ENCODE measurements around the gene CST5. TPM values are rescaled to one million over a fixed set of nuclear protein-coding genes. Genes with fewer than 3 reads are reported as not detected.

Gene CST5
- total and polyA plus RNA-seq, 10 of the 15 experiments (the other 5 are each of a cell fraction or from before 2014, with no cell fraction given), result not detected

DNA sequence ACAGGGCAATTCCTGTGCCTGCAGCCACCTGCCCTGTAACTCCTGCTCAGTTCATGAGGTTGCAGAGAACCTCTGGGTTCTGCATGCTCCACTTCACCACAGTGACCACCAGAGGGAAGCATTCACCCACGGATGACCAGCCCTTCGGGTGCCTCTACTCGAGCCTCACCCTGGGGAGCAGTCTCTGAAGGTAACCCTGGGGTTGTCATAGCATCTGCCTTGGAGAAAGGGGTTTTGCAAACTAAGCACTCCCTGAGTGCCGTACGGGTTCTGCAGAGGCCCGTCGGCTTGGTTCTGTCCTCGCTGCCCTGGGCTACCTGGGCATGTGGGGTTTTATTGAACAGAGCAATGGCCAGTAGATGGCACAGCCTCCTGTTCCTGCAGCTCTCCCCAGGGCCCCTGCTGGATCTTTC lies 10.2 kb upstream of the CST5 start:
- CTCF ChIA-PET, result interaction anchor here (1.2 kb wide), 1 partner anchor 107 kb away, joined by 3 read pairs; no protein-coding TSS in a partner anchor
- no TSS peak for BruUV-seq (replicated peaks)
- no peaks in the 10 kb centered on the region for H3K4me1 ChIP-seq (ENCODE audit: control insufficient read depth, insufficient read depth, low read length)
- no peaks in the 10 kb centered on the region for H4K20me1 ChIP-seq (ENCODE audit: control insufficient read depth, insufficient read depth)
- WGBS (ENCODE audit: insufficient coverage, insufficient replicate concordance, low lambda C conversion rate, missing lambda C conversion rate), result 12% methylated on average over 8 of the region's 8 CpGs
- no peak overlapping the region for H3K4me3 ChIP-seq
- DNase-seq (ENCODE audit: low read depth, low spot score), result no peak
- SMC1A ChIA-PET (ENCODE audit: uncharacterized antibody, unreplicated experiment), result no interaction called here
- RAD21 ChIA-PET (ENCODE audit: unreplicated experiment), result no interaction called here
- peak; percentile 52 for FAIRE-seq
- H3K9me3 ChIP-seq (replicated peaks; ENCODE audit: control insufficient read depth, insufficient read depth, low read length), result no peaks in the 10 kb centered on the region
- H2AFZ ChIP-seq (ENCODE audit: control insufficient read depth, low read depth, low read length), result no peak overlapping the region
- no peaks in the 10 kb centered on the region for H3K36me3 ChIP-seq (ENCODE audit: control insufficient read depth in 2 of 2, insufficient read depth in 2 of 2, low read length in 1 of 2)
- H3K27me3 ChIP-seq (replicated peaks in 1 of 2; ENCODE audit: control insufficient read depth in 2 of 2, insufficient read depth in 2 of 2, low read length in 1 of 2), result no peaks in the 10 kb centered on the region
- no peak overlapping the region for H3K27ac ChIP-seq (ENCODE audit: control insufficient read depth, insufficient read depth)
- no peaks in the 10 kb centered on the region for H3K79me2 ChIP-seq (ENCODE audit: control insufficient read depth, insufficient read depth, low read length)
- H3K9ac ChIP-seq (ENCODE audit: control insufficient read depth, insufficient read depth, low read length), result no peak overlapping the region
- ATAC-seq, result peak; percentile 97
- intact Hi-C loops (cut with micrococcal nuclease; ENCODE audit: unreplicated experiment) (loop anchor here (2.0 kb wide), 1 partner anchor 107 kb away; no protein-coding TSS in a partner anchor), in situ Hi-C loops (cut with MboI) (loop anchor here (5.0 kb wide), 1 partner anchor 118 kb away; no protein-coding TSS in a partner anchor)
- POLR2A ChIA-PET, result no interaction called here
- H3K4me2 ChIP-seq (ENCODE audit: control insufficient read depth, insufficient read depth), result no peak overlapping the region
- TF ChIP-seq RAD21 (IDR thresholded peaks at IDR 0.05; ENCODE audit: insufficient read depth, low read depth, low read length) (peak; percentile 75), SMC3 (IDR thresholded peaks at IDR 0.05; ENCODE audit: borderline replicate concordance, low read length) (peak; percentile 61), RUNX3 (IDR thresholded peaks at IDR 0.05; ENCODE audit: low read length) (peak; percentile 14; the same call in 1 of the 2 replicates)
- TF ChIP-seq, protein P1, sequence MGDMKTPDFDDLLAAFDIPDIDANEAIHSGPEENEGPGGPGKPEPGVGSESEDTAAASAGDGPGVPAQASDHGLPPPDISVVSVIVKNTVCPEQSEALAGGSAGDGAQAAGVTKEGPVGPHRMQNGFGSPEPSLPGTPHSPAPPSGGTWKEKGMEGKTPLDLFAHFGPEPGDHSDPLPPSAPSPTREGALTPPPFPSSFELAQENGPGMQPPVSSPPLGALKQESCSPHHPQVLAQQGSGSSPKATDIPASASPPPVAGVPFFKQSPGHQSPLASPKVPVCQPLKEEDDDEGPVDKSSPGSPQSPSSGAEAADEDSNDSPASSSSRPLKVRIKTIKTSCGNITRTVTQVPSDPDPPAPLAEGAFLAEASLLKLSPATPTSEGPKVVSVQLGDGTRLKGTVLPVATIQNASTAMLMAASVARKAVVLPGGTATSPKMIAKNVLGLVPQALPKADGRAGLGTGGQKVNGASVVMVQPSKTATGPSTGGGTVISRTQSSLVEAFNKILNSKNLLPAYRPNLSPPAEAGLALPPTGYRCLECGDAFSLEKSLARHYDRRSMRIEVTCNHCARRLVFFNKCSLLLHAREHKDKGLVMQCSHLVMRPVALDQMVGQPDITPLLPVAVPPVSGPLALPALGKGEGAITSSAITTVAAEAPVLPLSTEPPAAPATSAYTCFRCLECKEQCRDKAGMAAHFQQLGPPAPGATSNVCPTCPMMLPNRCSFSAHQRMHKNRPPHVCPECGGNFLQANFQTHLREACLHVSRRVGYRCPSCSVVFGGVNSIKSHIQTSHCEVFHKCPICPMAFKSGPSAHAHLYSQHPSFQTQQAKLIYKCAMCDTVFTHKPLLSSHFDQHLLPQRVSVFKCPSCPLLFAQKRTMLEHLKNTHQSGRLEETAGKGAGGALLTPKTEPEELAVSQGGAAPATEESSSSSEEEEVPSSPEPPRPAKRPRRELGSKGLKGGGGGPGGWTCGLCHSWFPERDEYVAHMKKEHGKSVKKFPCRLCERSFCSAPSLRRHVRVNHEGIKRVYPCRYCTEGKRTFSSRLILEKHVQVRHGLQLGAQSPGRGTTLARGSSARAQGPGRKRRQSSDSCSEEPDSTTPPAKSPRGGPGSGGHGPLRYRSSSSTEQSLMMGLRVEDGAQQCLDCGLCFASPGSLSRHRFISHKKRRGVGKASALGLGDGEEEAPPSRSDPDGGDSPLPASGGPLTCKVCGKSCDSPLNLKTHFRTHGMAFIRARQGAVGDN (IDR thresholded peaks at IDR 0.05), result no peak
- TF ChIP-seq, protein P2, sequence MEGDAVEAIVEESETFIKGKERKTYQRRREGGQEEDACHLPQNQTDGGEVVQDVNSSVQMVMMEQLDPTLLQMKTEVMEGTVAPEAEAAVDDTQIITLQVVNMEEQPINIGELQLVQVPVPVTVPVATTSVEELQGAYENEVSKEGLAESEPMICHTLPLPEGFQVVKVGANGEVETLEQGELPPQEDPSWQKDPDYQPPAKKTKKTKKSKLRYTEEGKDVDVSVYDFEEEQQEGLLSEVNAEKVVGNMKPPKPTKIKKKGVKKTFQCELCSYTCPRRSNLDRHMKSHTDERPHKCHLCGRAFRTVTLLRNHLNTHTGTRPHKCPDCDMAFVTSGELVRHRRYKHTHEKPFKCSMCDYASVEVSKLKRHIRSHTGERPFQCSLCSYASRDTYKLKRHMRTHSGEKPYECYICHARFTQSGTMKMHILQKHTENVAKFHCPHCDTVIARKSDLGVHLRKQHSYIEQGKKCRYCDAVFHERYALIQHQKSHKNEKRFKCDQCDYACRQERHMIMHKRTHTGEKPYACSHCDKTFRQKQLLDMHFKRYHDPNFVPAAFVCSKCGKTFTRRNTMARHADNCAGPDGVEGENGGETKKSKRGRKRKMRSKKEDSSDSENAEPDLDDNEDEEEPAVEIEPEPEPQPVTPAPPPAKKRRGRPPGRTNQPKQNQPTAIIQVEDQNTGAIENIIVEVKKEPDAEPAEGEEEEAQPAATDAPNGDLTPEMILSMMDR (IDR thresholded peaks at IDR 0.05 in 2 of 3, conservative IDR thresholded peaks at IDR 0.05 in 1 of 3; ENCODE audit: control insufficient read depth in 2 of 3, extremely low read depth in 1 of 3, insufficient read depth in 1 of 3, low read depth in 3 of 3, low read length in 3 of 3), result peak; percentile 65 to 74 (median 71)
